Neural cell (in vitro differentiated cells): ENCODE results near the gene SUCO. TPM values are rescaled to one million over a fixed set of nuclear protein-coding genes. Genes with fewer than 3 reads are reported as not detected.
"Not testable (repeated sequence)": the region's sequence is repeated elsewhere in the genome, so short reads cannot be mapped to it uniquely, and the experiment has no call there.

Source experiments
- H2AFZ ChIP-seq: fragments of 200-600, 300-800 bp; sonication (generic), shearing (Covaris generic); 2 replicates; pipeline ENCODE4 v1.6.0; 2014; ENCODE audit warnings: low read depth, mild to moderate bottlenecking, antibody characterized with exemption, low read length, moderate library complexity
- H3F3A ChIP-seq: fragments of 200-600 bp; shearing (Covaris generic); 2 replicates; pipeline ENCODE4 v1.6.1; 2016; ENCODE audit warnings: mild to moderate bottlenecking, moderate library complexity, mixed read lengths, antibody characterized with exemption, low read length; ENCODE audit not compliant: insufficient read depth, poor library complexity, severe bottlenecking
- H3K27ac ChIP-seq: fragments of 200-600, 300-800 bp; sonication (generic), shearing (Covaris generic); 2 replicates; pipeline ENCODE4 v1.5.1; 2014; ENCODE audit warnings: mild to moderate bottlenecking, low read length, moderate library complexity
- H3K27me3 ChIP-seq: fragments of 300-800, 200-600 bp; sonication (generic), shearing (Covaris generic); 2 replicates; pipeline ENCODE4 v1.6.0; 2014; ENCODE audit warnings: mild to moderate bottlenecking, low read depth, low read length, moderate library complexity; ENCODE audit not compliant: insufficient read depth
- H3K36me3 ChIP-seq: fragments of 300-800, 200-600 bp; sonication (generic), shearing (Covaris generic); 2 replicates; pipeline ENCODE4 v1.5.1; 2014; ENCODE audit warnings: mild to moderate bottlenecking, antibody characterized with exemption, low read length, moderate library complexity; ENCODE audit not compliant: insufficient read depth
- H3K4me2 ChIP-seq: fragments of 300-800, 200-600 bp; sonication (generic), shearing (Covaris generic); 2 replicates; pipeline ENCODE4 v1.6.0; 2014; ENCODE audit warnings: mild to moderate bottlenecking, low read length
- H3K4me3 ChIP-seq: fragments of 300-800, 200-600 bp; sonication (generic), shearing (Covaris generic); 2 replicates; pipeline ENCODE4 v1.5.1; 2014; ENCODE audit warnings: mild to moderate bottlenecking, low read length, moderate library complexity
- H3K79me2 ChIP-seq: fragments of 200-600 bp; shearing (Covaris generic); replicated peaks from 2 replicates; pipeline ENCODE4 v1.6.0; 2014; ENCODE audit warnings: mild to moderate bottlenecking, low read length, moderate library complexity; ENCODE audit not compliant: insufficient read depth
- H3K9ac ChIP-seq: fragments of 300-800, 200-600 bp; sonication (generic), shearing (Covaris generic); 2 replicates; pipeline ENCODE4 v1.6.1; 2016; ENCODE audit warnings: mild to moderate bottlenecking, low read length, mixed read lengths
- H3K9me2 ChIP-seq: fragments of 200-600 bp; shearing (Covaris generic); 2 replicates; pipeline ENCODE4 v1.6.1; 2016; ENCODE audit warnings: mild to moderate bottlenecking, low read length, mixed read lengths; ENCODE audit not compliant: insufficient read depth
- H3K9me3 ChIP-seq: fragments of 200-600, 300-800 bp; sonication (generic), shearing (Covaris generic); 2 replicates; pipeline ENCODE4 v1.6.1; 2016; ENCODE audit warnings: mild to moderate bottlenecking, mixed run types, low read length, moderate library complexity, mixed read lengths
- H4K20me1 ChIP-seq: fragments of 200-600 bp; shearing (Covaris generic); 2 replicates; pipeline ENCODE4 v1.6.1; 2016; ENCODE audit warnings: mild to moderate bottlenecking, mixed run types; ENCODE audit not compliant: insufficient read depth
- CTCF ChIP-seq: fragments of 450-650 bp; IDR thresholded peaks from 2 replicates; pipeline ENCODE4 v1.5.1; 2014; ENCODE audit warnings: antibody characterized with exemption, mild to moderate bottlenecking, moderate library complexity; ENCODE audit not compliant: poor library complexity, severe bottlenecking
- EP300 ChIP-seq: fragments of 450-650 bp; conservative IDR thresholded peaks from 2 replicates; pipeline ENCODE4 v1.6.1; 2014; ENCODE audit warnings: antibody characterized with exemption, mild to moderate bottlenecking, moderate library complexity; ENCODE audit not compliant: poor library complexity, severe bottlenecking
- EZH2 ChIP-seq: fragments of 200-600, 300-800 bp; shearing (Covaris generic), sonication (generic); IDR thresholded peaks from 2 replicates; pipeline ENCODE4 v1.6.1; 2014; ENCODE audit warnings: antibody characterized with exemption, low read length, borderline replicate concordance, mild to moderate bottlenecking; ENCODE audit not compliant: insufficient read depth, poor library complexity, severe bottlenecking
- MXI1 ChIP-seq: fragments of 450-650 bp; conservative IDR thresholded peaks from 2 replicates; pipeline ENCODE4 v1.6.1; 2014; ENCODE audit warnings: antibody characterized with exemption, mild to moderate bottlenecking; ENCODE audit not compliant: poor library complexity, severe bottlenecking
- POLR2AphosphoS5 ChIP-seq: IDR thresholded peaks from 2 replicates; pipeline ENCODE4 v1.6.1; 2012
- RAD21 ChIP-seq: fragments of 450-650 bp; conservative IDR thresholded peaks from 2 replicates; pipeline ENCODE4 v1.6.1; 2014; ENCODE audit warnings: antibody characterized with exemption, mild to moderate bottlenecking, moderate library complexity
- REST ChIP-seq: IDR thresholded peaks from 2 replicates; pipeline ENCODE4 v1.6.1; 2012; ENCODE audit warnings: borderline replicate concordance
- SMC3 ChIP-seq: fragments of 450-650 bp; conservative IDR thresholded peaks from 2 replicates; pipeline ENCODE4 v1.6.1; 2014; ENCODE audit warnings: antibody characterized with exemption, mild to moderate bottlenecking, moderate library complexity; ENCODE audit not compliant: poor library complexity
- TAF1 ChIP-seq: IDR thresholded peaks from 2 replicates; pipeline ENCODE4 v1.6.1; 2012; ENCODE audit warnings: low read depth
- polyA plus RNA-seq: library from polyadenylated mRNA; depleted of rRNA; stranded (reverse); fragments of >200 nt; gene quantifications from 2 replicates; pipeline ENCODE4 v1.2.3, GENCODE V29; 2014

SUCO gene
- polyA plus RNA-seq, 1 donor from 2014 or later: 43.4 TPM

DNA sequence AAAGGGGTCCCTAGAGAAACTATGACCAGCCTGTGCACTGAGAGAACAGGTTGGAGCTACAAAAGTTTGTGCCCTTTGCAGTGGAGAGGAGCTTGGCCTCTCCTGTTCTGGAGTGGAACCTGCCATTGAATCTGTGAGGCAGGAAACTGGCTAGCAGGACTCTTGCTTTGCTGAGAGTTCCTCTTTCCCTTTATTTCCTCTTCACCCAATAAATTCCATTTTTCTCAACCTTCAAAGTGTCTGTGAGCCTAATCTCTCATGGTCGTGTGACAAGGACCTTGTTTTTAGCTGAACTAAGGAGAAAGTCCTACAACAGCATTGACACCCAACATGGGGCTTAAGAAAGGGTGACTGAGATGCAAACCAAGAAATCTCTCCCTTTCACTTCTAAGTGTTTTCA, 83.2 kb downstream of the SUCO start:
- Histone ChIP-seq H3K9me2 (no peaks in the 10 kb centered on the region), H3K9me3 (no peaks in the 10 kb centered on the region), H3K4me2 (no peak overlapping the region), H4K20me1 (no peaks in the 10 kb centered on the region), H3K9ac (no peak overlapping the region), H3K36me3 (no peaks in the 10 kb centered on the region), H3K27ac (no peak overlapping the region), H3F3A (no peaks in the 10 kb centered on the region), H3K4me3 (no peak overlapping the region), H3K79me2 (no peaks in the 10 kb centered on the region), H3K27me3 (no peaks in the 10 kb centered on the region), H2AFZ (no peak overlapping the region)
- TF ChIP-seq EZH2 (no peak), MXI1 (no peak), RAD21 (no peak), TAF1 (no peak), REST (no peak), CTCF (no peak), POLR2AphosphoS5 (no peak), SMC3 (no peak), EP300 (no peak)

DNA sequence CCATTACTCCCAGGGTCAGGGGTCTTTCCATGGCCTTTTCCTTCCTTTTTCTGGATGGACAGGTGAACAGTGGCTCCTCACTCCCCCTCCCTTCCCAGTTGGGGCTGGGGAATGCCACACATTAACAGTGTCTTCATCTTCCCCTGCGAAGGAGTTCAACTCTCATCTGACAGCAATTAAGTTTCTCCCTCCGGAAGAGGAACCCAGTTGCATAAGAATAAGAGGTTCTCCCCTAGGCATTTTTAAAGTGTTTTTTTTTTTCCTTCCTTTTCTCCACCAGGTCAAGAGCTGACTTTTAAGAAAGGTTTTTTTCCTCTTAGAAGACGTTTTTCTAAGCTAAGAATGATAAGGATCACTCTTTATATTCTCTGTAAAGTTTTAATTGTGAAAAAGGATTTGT, 83.7 kb downstream of the SUCO start:
- no peaks in the 10 kb centered on the region for H3K9me2 ChIP-seq
- H3K4me3 ChIP-seq: no peak overlapping the region
- no peaks in the 10 kb centered on the region for H3K79me2 ChIP-seq
- no peaks in the 10 kb centered on the region for H3K36me3 ChIP-seq
- no peaks in the 10 kb centered on the region for H3F3A ChIP-seq
- TF ChIP-seq MXI1 (no peak), TAF1 (no peak), POLR2AphosphoS5 (no peak), REST (no peak), RAD21 (no peak), EZH2 (no peak), SMC3 (no peak), CTCF (no peak), EP300 (no peak)
- H3K9ac ChIP-seq: no peak overlapping the region
- H3K27me3 ChIP-seq: no peaks in the 10 kb centered on the region
- no peaks in the 10 kb centered on the region for H3K9me3 ChIP-seq
- no peaks in the 10 kb centered on the region for H4K20me1 ChIP-seq
- no peak overlapping the region for H2AFZ ChIP-seq
- H3K27ac ChIP-seq: no peak overlapping the region
- no peak overlapping the region for H3K4me2 ChIP-seq

- H3K36me3 ChIP-seq, H2AFZ ChIP-seq, H3K9me3 ChIP-seq, H3K27me3 ChIP-seq, H4K20me1 ChIP-seq, H3K79me2 ChIP-seq, H3K27ac ChIP-seq, H3F3A ChIP-seq, H3K4me3 ChIP-seq, H3K9me2 ChIP-seq, H3K4me2 ChIP-seq, H3K9ac ChIP-seq: not testable (repeated sequence)
Measured at GRCh38 chr1:172620603-172621002, 87.7 kb downstream of the SUCO start.
